Fibroblast of villous mesenchyme (primary cell): ENCODE results near the gene RNF31. TPM values are rescaled to one million over a fixed set of nuclear protein-coding genes. Genes with fewer than 3 reads are reported as not detected.

ENCODE experiments used
- DNase-seq: peaks from one replicate; pipeline ENCODE4 v3.0.0-alpha.2; 2010; ENCODE audit warnings: low read depth
- H3K4me3 ChIP-seq: 2 replicates; pipeline ENCODE4 v1.5.1; 2011; ENCODE audit warnings: low read depth, mild to moderate bottlenecking, low read length
- CTCF ChIP-seq: IDR thresholded peaks from 2 replicates; pipeline ENCODE4 v1.5.1; 2012; ENCODE audit warnings: low read depth, mild to moderate bottlenecking, low read length; ENCODE audit not compliant: insufficient read depth
- total RNA-seq: library from RNA; depleted of rRNA; stranded (reverse); fragments of >200 nt; gene quantifications from 2 replicates; pipeline ENCODE4 v1.2.3, GENCODE V29; 2012

RNF31 gene
- total RNA-seq, 1 donor: 38.0 TPM

GRCh38 chr14:24150993-24151392 is 3.7 kb downstream of the RNF31 start:
- DNase-seq: no peak
- no peak for TF ChIP-seq CTCF
- H3K4me3 ChIP-seq: no peak overlapping the region

GRCh38 chr14:24151404-24152080 is 4.2 kb downstream of the RNF31 start:
- no peak for DNase-seq
- TF ChIP-seq CTCF: no peak

GRCh38 chr14:24155100-24155499 is 7.8 kb downstream of the RNF31 start:
- TF ChIP-seq CTCF: no peak
- no peak for DNase-seq

More at GRCh38 chr14:24151404-24152080, 4.2 kb downstream of the RNF31 start:
- no peak overlapping the region for H3K4me3 ChIP-seq

GRCh38 chr14:24156840-24157239 is 9.5 kb downstream of the RNF31 start:
- no peak for TF ChIP-seq CTCF
- no peak overlapping the region for H3K4me3 ChIP-seq
- DNase-seq: no peak

More at GRCh38 chr14:24155100-24155499, 7.8 kb downstream of the RNF31 start:
- no peak overlapping the region for H3K4me3 ChIP-seq

GRCh38 chr14:24157331-24157730 is 10.0 kb downstream of the RNF31 start:
- TF ChIP-seq CTCF: no peak
- H3K4me3 ChIP-seq: no peak overlapping the region

GRCh38 chr14:24159777-24160498 is 12.6 kb downstream of the RNF31 start:
- no peak for DNase-seq
- H3K4me3 ChIP-seq: no peak overlapping the region
- TF ChIP-seq CTCF: no peak

More at GRCh38 chr14:24157331-24157730, 10.0 kb downstream of the RNF31 start:
- no peak for DNase-seq
